ENCODE results near the gene EEF1A1. TPM values are rescaled to one million over a fixed set of nuclear protein-coding genes. Genes with fewer than 3 reads are reported as not detected.

EEF1A1 gene
- total and polyA plus RNA-seq, 2 of the 4 experiments (the other 2 are of a cell fraction), result 14,757 to 30,152 TPM

DNA sequence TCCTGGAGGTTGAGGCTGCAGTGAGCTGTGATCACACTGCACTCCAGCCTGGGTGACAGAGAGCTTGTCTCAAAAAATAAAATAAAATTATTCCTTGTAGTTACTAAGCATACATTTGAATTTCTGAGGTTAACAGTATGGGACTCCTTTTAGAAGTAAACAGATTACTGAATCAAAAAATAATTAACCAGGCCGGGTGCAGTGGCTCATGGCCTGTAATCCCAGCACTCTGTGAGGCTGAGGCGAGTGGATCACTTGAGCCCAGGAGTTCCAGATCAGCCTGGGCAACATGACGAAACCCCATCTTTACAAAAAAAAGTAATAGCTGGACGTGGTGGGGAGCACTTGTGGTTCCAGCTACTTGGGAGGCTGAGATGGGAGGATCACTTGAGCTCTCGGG lies 22.1 kb upstream of the EEF1A1 start:
- H3K27ac ChIP-seq (ENCODE audit: insufficient read depth, low read length), result no peak overlapping the region
- H2AK9ac ChIP-seq (replicated peaks; ENCODE audit: low read depth, low read length, poor library complexity), result no peak overlapping the region
- TF ChIP-seq, protein P1, sequence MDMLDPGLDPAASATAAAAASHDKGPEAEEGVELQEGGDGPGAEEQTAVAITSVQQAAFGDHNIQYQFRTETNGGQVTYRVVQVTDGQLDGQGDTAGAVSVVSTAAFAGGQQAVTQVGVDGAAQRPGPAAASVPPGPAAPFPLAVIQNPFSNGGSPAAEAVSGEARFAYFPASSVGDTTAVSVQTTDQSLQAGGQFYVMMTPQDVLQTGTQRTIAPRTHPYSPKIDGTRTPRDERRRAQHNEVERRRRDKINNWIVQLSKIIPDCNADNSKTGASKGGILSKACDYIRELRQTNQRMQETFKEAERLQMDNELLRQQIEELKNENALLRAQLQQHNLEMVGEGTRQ (IDR thresholded peaks at IDR 0.05; ENCODE audit: low read depth, low read length), result no peak
- TF ChIP-seq, protein P2, sequence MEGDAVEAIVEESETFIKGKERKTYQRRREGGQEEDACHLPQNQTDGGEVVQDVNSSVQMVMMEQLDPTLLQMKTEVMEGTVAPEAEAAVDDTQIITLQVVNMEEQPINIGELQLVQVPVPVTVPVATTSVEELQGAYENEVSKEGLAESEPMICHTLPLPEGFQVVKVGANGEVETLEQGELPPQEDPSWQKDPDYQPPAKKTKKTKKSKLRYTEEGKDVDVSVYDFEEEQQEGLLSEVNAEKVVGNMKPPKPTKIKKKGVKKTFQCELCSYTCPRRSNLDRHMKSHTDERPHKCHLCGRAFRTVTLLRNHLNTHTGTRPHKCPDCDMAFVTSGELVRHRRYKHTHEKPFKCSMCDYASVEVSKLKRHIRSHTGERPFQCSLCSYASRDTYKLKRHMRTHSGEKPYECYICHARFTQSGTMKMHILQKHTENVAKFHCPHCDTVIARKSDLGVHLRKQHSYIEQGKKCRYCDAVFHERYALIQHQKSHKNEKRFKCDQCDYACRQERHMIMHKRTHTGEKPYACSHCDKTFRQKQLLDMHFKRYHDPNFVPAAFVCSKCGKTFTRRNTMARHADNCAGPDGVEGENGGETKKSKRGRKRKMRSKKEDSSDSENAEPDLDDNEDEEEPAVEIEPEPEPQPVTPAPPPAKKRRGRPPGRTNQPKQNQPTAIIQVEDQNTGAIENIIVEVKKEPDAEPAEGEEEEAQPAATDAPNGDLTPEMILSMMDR (conservative IDR thresholded peaks at IDR 0.05; ENCODE audit: low read depth, low read length), result no peak
- TF ChIP-seq NFE2L2 (IDR thresholded peaks at IDR 0.05; ENCODE audit: low read depth, low read length) (no peak), MAFK (IDR thresholded peaks at IDR 0.05; ENCODE audit: low read depth, low read length) (no peak), FOS (IDR thresholded peaks at IDR 0.05; ENCODE audit: low read depth, low read length) (no peak), CHD1 (IDR thresholded peaks at IDR 0.05; ENCODE audit: low read depth, low read length) (no peak), CEBPB (IDR thresholded peaks at IDR 0.05; ENCODE audit: low read depth, low read length) (no peak), RAD21 (IDR thresholded peaks at IDR 0.05; ENCODE audit: low read length) (no peak), RCOR1 (IDR thresholded peaks at IDR 0.05; ENCODE audit: insufficient replicate concordance, low read length) (no peak), MAZ (IDR thresholded peaks at IDR 0.05; ENCODE audit: borderline replicate concordance, low read depth, low read length) (no peak), POLR2A (IDR thresholded peaks at IDR 0.05; ENCODE audit: low read depth, low read length) (no peak), RFX5 (IDR thresholded peaks at IDR 0.05; ENCODE audit: low read depth, low read length) (no peak), MXI1 (IDR thresholded peaks at IDR 0.05; ENCODE audit: borderline replicate concordance, low read depth, low read length) (no peak)
- BruUV-seq (replicated peaks), result no TSS peak
- intact Hi-C loops (cut with micrococcal nuclease) (no loop called here), in situ Hi-C loops (cut with MboI; ENCODE audit: low sequenced_read_pairs) (no loop called here), dilution Hi-C loops (cut with HindIII; ENCODE audit: low sequenced_read_pairs, unreplicated experiment) (no loop called here)
- H2BK15ac ChIP-seq (ENCODE audit: low read depth, low read length), result no peak overlapping the region
- no peaks in the 10 kb centered on the region for H4K20me1 ChIP-seq (ENCODE audit: insufficient read depth, low read length)
- H4K91ac ChIP-seq (ENCODE audit: insufficient read depth, low read depth, low read length), result no peak overlapping the region
- CTCF ChIA-PET, result interaction anchor here (0.6 kb wide), 1 partner anchor 46 kb away, joined by 3 read pairs; no protein-coding TSS in a partner anchor
- H3K4ac ChIP-seq (ENCODE audit: low read depth, low read length), result no peak overlapping the region
- no peak overlapping the region for H3K9ac ChIP-seq (ENCODE audit: low read depth, low read length)
- no peaks in the 10 kb centered on the region for H3K4me1 ChIP-seq (ENCODE audit: control insufficient read depth, insufficient read depth, low read length)
- no peak for DNase-seq
- no peak overlapping the region for H3K14ac ChIP-seq (replicated peaks; ENCODE audit: low read depth, low read length)
- no peaks in the 10 kb centered on the region for H3K27me3 ChIP-seq (ENCODE audit: control insufficient read depth, insufficient read depth, low read length)
- H3K9me3 ChIP-seq (ENCODE audit: control insufficient read depth, insufficient read depth, low read length), result no peaks in the 10 kb centered on the region
- no peak overlapping the region for H3K4me2 ChIP-seq (ENCODE audit: low read depth, low read length)
- H3K9me1 ChIP-seq (ENCODE audit: insufficient read depth, low read length), result no peaks in the 10 kb centered on the region
- H3K4me3 ChIP-seq (ENCODE audit: insufficient read depth, low read depth, low read length), result no peak overlapping the region
- H2BK120ac ChIP-seq (ENCODE audit: low read depth, low read length), result no peak overlapping the region
- no peak overlapping the region for H3K56ac ChIP-seq (ENCODE audit: extremely low read depth, insufficient read depth, low read length)
- H3K23ac ChIP-seq (ENCODE audit: low read depth, low read length), result no peak overlapping the region
- no peak overlapping the region for H2BK5ac ChIP-seq (ENCODE audit: low read depth, low read length, poor library complexity, severe bottlenecking)
- no peak overlapping the region for H4K8ac ChIP-seq (ENCODE audit: low read depth in 2 of 2, low read length in 2 of 2)
- H2BK20ac ChIP-seq (ENCODE audit: low read depth, low read length), result no peak overlapping the region
- H3K79me1 ChIP-seq (ENCODE audit: low read depth in 1 of 2, low read length in 2 of 2), result no peaks in the 10 kb centered on the region
- no peak overlapping the region for H4K5ac ChIP-seq (ENCODE audit: low read depth, low read length)
- H2AK5ac ChIP-seq (ENCODE audit: low read depth, low read length), result no peak overlapping the region
- ATAC-seq (ENCODE audit: low read depth), result no peak
- POLR2A ChIA-PET (ENCODE audit: unreplicated experiment), result no interaction called here
- H3K18ac ChIP-seq (ENCODE audit: low read depth, low read length), result no peak overlapping the region
- H3K36me3 ChIP-seq (ENCODE audit: control insufficient read depth, insufficient read depth, low read length), result no peaks in the 10 kb centered on the region
- WGBS, 2 experiments (ENCODE audit: extremely low coverage in 2 of 2, insufficient read length in 1 of 2), result no CpG with 5 or more reads among the region's 5 CpGs
- H2AFZ ChIP-seq (replicated peaks; ENCODE audit: low read length, poor library complexity), result no peak overlapping the region

All from IMR-90 (cell line).